RWPE1 (cell line): Measurements from ENCODE around the gene ABCG4.
A peak's percentile ranks its signal among the peaks of the same experiment; 100 is the strongest.

Experiments used
- CTCF ChIA-PET: fragments of 350-600 bp; sonication (Branson Sonifier 250); formaldehyde crosslinking; extraction: SDS; loops from one replicate; lab custom pipeline; 2021; lab: Yijun Ruan, JAX
- POLR2A ChIA-PET: fragments of 400-600 bp; formaldehyde crosslinking; extraction: SDS; loops from one replicate; lab custom pipeline; 2020; ENCODE audit warnings: antibody characterized with exemption; ENCODE audit not compliant: low non-redundant PET; lab: Yijun Ruan, JAX
- DNase-seq: peaks from one replicate; pipeline ENCODE4 v3.0.0; 2012; ENCODE audit warnings: low spot score
- H3K27ac ChIP-seq: fragments of 450-650 bp; 2 replicates; pipeline ENCODE4 v1.5.1; 2017
- TF ChIP-seq, protein P1 (sequence below): fragments of 450-650 bp; conservative IDR thresholded peaks from 2 replicates; pipeline ENCODE4 v1.5.1; 2017; ENCODE audit warnings: low read depth, mild to moderate bottlenecking

Gene ABCG4

DNA sequence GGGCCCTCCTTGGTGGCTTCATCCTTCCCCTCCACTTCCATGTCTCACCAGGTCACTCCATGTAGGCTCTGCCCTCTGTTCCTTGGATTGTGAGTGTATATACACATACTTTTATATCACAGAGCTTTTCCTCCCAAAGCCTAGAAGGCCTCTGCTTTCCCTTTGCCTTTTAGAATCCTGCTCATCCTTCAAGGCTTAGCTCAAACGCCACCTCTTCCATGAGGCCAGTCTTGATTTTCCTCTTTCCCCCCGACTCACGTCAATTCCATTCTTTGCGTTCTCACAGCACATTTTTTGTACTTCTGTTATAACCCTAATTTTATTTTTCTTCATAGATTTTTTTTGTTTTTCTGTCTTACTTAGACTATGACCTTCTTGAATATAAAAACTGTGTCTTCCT, 3.8 kb downstream of the ABCG4 start:
- ChIA-PET CTCF (interaction anchor here (1.0 kb wide), 1 partner anchor 18 kb away, joined by 3 read pairs; no protein-coding TSS in a partner anchor), POLR2A (no interaction called here)
- H3K27ac ChIP-seq = no peak overlapping the region
- TF ChIP-seq, protein P1, sequence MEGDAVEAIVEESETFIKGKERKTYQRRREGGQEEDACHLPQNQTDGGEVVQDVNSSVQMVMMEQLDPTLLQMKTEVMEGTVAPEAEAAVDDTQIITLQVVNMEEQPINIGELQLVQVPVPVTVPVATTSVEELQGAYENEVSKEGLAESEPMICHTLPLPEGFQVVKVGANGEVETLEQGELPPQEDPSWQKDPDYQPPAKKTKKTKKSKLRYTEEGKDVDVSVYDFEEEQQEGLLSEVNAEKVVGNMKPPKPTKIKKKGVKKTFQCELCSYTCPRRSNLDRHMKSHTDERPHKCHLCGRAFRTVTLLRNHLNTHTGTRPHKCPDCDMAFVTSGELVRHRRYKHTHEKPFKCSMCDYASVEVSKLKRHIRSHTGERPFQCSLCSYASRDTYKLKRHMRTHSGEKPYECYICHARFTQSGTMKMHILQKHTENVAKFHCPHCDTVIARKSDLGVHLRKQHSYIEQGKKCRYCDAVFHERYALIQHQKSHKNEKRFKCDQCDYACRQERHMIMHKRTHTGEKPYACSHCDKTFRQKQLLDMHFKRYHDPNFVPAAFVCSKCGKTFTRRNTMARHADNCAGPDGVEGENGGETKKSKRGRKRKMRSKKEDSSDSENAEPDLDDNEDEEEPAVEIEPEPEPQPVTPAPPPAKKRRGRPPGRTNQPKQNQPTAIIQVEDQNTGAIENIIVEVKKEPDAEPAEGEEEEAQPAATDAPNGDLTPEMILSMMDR = no peak
- no peak for DNase-seq

DNA sequence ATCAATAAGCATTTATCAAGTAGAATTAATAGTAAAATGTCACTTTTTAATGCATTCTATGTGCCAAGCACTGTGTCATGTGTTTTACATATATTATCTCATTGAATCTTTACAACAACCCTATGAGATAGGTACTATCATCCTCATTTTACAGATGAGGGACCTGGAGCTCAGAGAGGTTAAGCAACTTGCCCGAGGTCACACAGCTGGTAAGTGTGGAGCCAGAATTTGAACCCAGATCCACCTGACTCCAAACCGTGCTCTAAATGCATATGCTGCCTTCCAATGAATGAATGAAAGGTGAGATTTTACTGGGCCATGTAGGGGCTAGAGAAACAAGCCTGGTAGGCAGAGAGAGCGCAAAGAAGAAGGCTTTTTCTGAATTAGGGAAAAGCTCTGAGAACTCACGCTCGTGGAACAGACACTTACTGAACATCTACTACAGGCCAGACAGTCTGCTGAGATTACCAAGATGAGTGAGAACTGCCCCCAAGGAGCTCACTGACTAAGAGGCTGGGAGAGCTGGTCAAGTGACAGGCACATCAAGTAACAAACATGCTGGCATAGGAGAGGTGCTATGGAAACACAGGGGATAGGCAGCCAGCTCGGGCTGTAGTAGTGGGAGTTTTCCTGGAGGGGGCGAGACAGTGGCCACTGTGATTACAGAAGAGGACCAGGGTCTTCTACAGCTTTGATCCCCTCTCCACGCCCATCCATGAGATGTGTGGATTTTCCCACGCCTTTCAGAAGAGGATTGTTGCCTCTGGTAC, 4.4 kb downstream of the ABCG4 start:
- DNase-seq = no peak
- H3K27ac ChIP-seq = no peak overlapping the region
- TF ChIP-seq, protein P1 = no peak
- POLR2A ChIA-PET = interaction anchor here (0.5 kb wide), 1 partner anchor 29 kb away, joined by 3 read pairs; no protein-coding TSS in a partner anchor
- CTCF ChIA-PET = interaction anchor here (1.0 kb wide), 1 partner anchor 19 kb away, joined by 3 read pairs; no protein-coding TSS in a partner anchor

DNA sequence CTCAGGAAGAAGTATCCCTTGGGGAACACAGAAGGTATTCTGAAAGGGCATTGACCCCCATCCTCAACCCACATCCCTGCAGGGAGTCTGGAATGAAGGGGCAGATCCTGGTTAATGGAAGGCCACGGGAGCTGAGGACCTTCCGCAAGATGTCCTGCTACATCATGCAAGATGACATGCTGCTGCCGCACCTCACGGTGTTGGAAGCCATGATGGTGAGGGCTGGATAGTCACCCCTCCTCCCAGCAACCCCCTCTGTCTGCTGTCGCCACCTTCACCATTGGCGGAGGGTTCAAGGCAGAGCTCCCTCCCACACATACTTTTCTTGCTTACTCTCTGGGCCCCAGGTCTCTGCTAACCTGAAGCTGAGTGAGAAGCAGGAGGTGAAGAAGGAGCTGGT, 5.3 kb downstream of the ABCG4 start:
- ChIA-PET POLR2A (no interaction called here), CTCF (interaction anchor here (1.0 kb wide), 1 partner anchor 42 kb away, joined by 4 read pairs; no protein-coding TSS in a partner anchor)
- H3K27ac ChIP-seq = no peak overlapping the region
- TF ChIP-seq, protein P1 = no peak
- DNase-seq = no peak

DNA sequence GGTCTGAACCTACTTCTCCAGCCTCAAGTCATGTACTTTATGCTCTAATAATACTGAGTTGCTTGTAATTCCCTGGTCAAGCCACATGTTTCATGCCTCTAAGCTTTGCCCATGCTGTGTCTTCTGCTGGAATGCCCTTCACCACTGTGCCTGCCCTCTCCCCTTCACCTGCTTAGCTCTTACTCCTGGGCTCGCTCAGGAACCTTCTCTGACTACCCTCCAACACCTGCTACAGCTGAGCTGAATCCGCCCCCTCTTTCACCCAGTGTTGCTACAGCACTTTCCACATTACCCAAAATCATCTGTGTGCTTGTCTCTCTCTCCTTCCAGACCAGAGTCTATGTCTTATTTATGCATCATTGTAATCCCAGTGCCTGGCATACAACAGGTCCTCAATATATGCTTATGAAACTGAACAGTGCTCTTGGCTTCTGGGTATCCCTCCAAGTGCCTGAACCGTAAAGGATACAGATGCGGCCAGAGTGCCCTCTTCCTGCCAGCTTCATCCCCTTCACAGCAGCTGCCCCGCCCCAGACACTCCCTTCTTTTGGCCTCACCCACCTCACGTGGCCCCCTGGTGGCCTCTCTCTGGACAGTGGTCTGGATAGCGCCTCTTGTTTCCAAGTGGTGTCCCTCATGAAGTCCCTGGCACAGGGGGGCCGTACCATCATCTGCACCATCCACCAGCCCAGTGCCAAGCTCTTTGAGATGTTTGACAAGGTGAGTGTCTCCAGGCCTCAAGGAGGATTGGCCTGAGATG, 7.1 kb downstream of the ABCG4 start:
- H3K27ac ChIP-seq = no peak overlapping the region
- ChIA-PET POLR2A (no interaction called here), CTCF (interaction anchor here (0.6 to 1.4 kb wide), 6 partner anchors 11 to 513 kb away, joined by 3 to 7 read pairs (median 3); partner anchors contain the start of gene NLRX1)
- DNase-seq = peak; percentile 26
- TF ChIP-seq, protein P1 = no peak; the same call in 1 of the 2 replicates

DNA sequence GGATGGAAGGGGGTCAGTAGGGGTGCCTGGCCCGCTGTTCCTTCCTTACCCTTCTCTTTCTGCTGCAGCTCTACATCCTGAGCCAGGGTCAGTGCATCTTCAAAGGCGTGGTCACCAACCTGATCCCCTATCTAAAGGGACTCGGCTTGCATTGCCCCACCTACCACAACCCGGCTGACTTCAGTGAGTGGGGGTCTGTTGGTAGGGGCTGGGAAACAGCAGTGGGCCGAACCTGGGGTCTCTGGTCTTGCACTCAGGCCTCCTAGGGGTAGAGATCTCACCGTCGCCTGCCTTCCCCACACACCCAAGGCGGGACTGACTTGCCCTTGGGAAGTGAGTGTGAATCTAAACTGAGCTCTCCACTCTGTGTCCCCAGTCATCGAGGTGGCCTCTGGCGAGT, 7.6 kb downstream of the ABCG4 start:
- TF ChIP-seq, protein P1 = no peak
- POLR2A ChIA-PET = no interaction called here
- CTCF ChIA-PET = interaction anchor here (0.6 to 1.4 kb wide), 6 partner anchors 11 to 514 kb away, joined by 3 to 7 read pairs (median 3); partner anchors contain the start of gene NLRX1
- DNase-seq = no peak
- H3K27ac ChIP-seq = no peak overlapping the region

DNA sequence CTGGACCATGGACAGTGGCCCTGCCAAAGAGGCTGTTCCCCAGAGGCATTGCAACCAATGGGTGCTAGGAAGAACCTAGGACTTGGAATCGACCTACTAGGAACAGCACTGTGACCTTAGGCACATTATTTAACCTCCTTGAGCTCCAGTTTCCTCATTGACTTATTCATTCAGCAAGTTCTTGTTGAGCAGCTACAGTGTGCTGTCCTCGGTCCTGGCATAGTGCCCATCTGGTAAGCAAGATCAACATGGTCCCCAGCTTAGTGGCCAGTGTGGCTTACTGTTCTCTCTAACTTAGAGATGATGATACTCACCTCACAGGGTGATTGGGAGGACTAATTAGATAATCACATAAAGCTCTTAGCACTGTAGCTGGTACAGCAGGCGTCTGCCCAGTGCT, 8.2 kb downstream of the ABCG4 start:
- POLR2A ChIA-PET = no interaction called here
- H3K27ac ChIP-seq = no peak overlapping the region
- TF ChIP-seq, protein P1 = no peak
- CTCF ChIA-PET = interaction anchor here (0.6 to 1.4 kb wide), 2 partner anchors 12 to 32 kb away, joined by 3 to 6 read pairs; partner anchors contain the start of gene NLRX1
- no peak for DNase-seq
